Smooth muscle cell (in vitro differentiated cells): ENCODE data around the gene NTM. TPM values are rescaled to one million over a fixed set of nuclear protein-coding genes. Genes with fewer than 3 reads are reported as not detected.

Source experiments
- DNase-seq: peaks from one replicate; lab custom pipeline; 2025; ENCODE audit not compliant: unreplicated experiment; lab: John Stamatoyannopoulos, UW
- H2AFZ ChIP-seq: fragments of 200-600 bp; sonication (generic); 2 replicates; pipeline ENCODE4 v1.6.0; 2016; ENCODE audit warnings: antibody characterized with exemption, low read depth, mild to moderate bottlenecking
- H3F3A ChIP-seq: fragments of 200-600 bp; sonication (generic); 2 replicates; pipeline ENCODE4 v1.6.0; 2017; ENCODE audit warnings: antibody characterized with exemption, low read depth
- H3K27ac ChIP-seq: fragments of 200-600 bp; sonication (generic); 2 replicates; pipeline ENCODE4 v1.5.1; 2016; ENCODE audit warnings: low read depth, mild to moderate bottlenecking
- H3K27me3 ChIP-seq: fragments of 200-600 bp; sonication (generic); 2 replicates; pipeline ENCODE4 v1.6.1; 2016; ENCODE audit warnings: low read depth, mild to moderate bottlenecking
- H3K36me3 ChIP-seq: fragments of 200-600 bp; sonication (generic); 2 replicates; pipeline ENCODE4 v1.5.1; 2016; ENCODE audit warnings: low read depth
- H3K4me1 ChIP-seq: fragments of 200-600 bp; sonication (generic); 2 replicates; pipeline ENCODE4 v1.5.1; 2016; ENCODE audit warnings: low read depth
- H3K4me2 ChIP-seq: fragments of 200-600 bp; sonication (generic); 2 replicates; pipeline ENCODE4 v1.6.0; 2016; ENCODE audit warnings: mild to moderate bottlenecking
- H3K4me3 ChIP-seq: fragments of 200-600 bp; sonication (generic); 2 replicates; pipeline ENCODE4 v1.5.1; 2016; ENCODE audit warnings: mild to moderate bottlenecking
- H3K79me2 ChIP-seq: fragments of 200-600 bp; sonication (generic); 2 replicates; pipeline ENCODE4 v1.6.0; 2016; ENCODE audit warnings: low read depth, mild to moderate bottlenecking
- H3K9ac ChIP-seq: fragments of 200-600 bp; sonication (generic); 2 replicates; pipeline ENCODE4 v1.6.0; 2016; ENCODE audit warnings: low read depth
- H3K9me3 ChIP-seq: fragments of 200-600 bp; sonication (generic); replicated peaks from 2 replicates; pipeline ENCODE4 v1.5.1; 2016; ENCODE audit warnings: low read depth
- H4K20me1 ChIP-seq: fragments of 200-600 bp; sonication (generic); 2 replicates; pipeline ENCODE4 v1.6.0; 2016; ENCODE audit warnings: low read depth
- CTCF ChIP-seq: fragments of 200-600 bp; sonication (generic); IDR thresholded peaks from 2 replicates; pipeline ENCODE4 v1.5.1; 2017; ENCODE audit warnings: borderline replicate concordance, mild to moderate bottlenecking, antibody characterized with exemption; ENCODE audit not compliant: insufficient read depth, poor library complexity, severe bottlenecking
- WGBS: methylation state at CpG from one replicate; pipeline ENCODE4 v1.1.7; 2016; ENCODE audit warnings: low lambda C conversion rate; 5-methylcytosine and 5-hydroxymethylcytosine counted together
- polyA plus RNA-seq: library from polyadenylated mRNA; unstranded; fragments of >200 nt; fragmentation: Nextera tagmentation; extraction: Ambion mirVana; gene quantifications from 2 replicates; pipeline ENCODE4 v1.2.1, GENCODE V29; 2016
- total RNA-seq: library from RNA; depleted of rRNA; stranded (reverse); fragments of >200 nt; gene quantifications from 2 replicates; pipeline ENCODE4 v1.2.3, GENCODE V29; 2014

Gene NTM
- total and polyA plus RNA-seq, 2 experiments from 2014 or later = 68.9 to 123 TPM

GRCh38 chr11:132103021-132103420, 732.6 kb downstream of the NTM start:
- Histone ChIP-seq H3K4me1 (peaks cover 7% of the 10 kb centered on the region), H3K36me3 (no peaks in the 10 kb centered on the region), H3F3A (no peaks in the 10 kb centered on the region), H3K79me2 (no peaks in the 10 kb centered on the region), H3K27ac (no peak overlapping the region), H3K4me3 (no peak overlapping the region), H3K9ac (no peak overlapping the region), H3K9me3 (no peaks in the 10 kb centered on the region), H3K27me3 (no peaks in the 10 kb centered on the region), H4K20me1 (no peaks in the 10 kb centered on the region), H3K4me2 (no peak overlapping the region), H2AFZ (no peak overlapping the region)
- DNase-seq = no peak
- 92% methylated on average over 10 of the region's 10 CpGs for WGBS
- no peak for TF ChIP-seq CTCF

GRCh38 chr11:132106096-132106982, 735.9 kb downstream of the NTM start:
- no peaks in the 10 kb centered on the region for H3K79me2 ChIP-seq
- TF ChIP-seq CTCF = no peak
- H3K9me3 ChIP-seq = no peaks in the 10 kb centered on the region
- H3K4me2 ChIP-seq = no peak overlapping the region
- H3K9ac ChIP-seq = no peak overlapping the region
- no peaks in the 10 kb centered on the region for H3F3A ChIP-seq
- no peak overlapping the region for H3K4me3 ChIP-seq
- H3K36me3 ChIP-seq = no peaks in the 10 kb centered on the region
- no peak for DNase-seq
- no peaks in the 10 kb centered on the region for H3K4me1 ChIP-seq
- H2AFZ ChIP-seq = no peak overlapping the region
- no peak overlapping the region for H3K27ac ChIP-seq
- H4K20me1 ChIP-seq = no peaks in the 10 kb centered on the region
- no peaks in the 10 kb centered on the region for H3K27me3 ChIP-seq
- 89% methylated on average over 13 of the region's 13 CpGs for WGBS

- no peaks in the 10 kb centered on the region for H3K79me2 ChIP-seq
- no peaks in the 10 kb centered on the region for H4K20me1 ChIP-seq
- no peaks in the 10 kb centered on the region for H3K9me3 ChIP-seq
- H3K27me3 ChIP-seq = no peaks in the 10 kb centered on the region
- WGBS = 80% methylated on average over 2 of the region's 2 CpGs
- no peak overlapping the region for H3K9ac ChIP-seq
- no peak for TF ChIP-seq CTCF
- H3K4me3 ChIP-seq = no peak overlapping the region
- H3K4me2 ChIP-seq = peak overlapping the region; percentile 12
- H2AFZ ChIP-seq = no peak overlapping the region
- H3K27ac ChIP-seq = peak overlapping the region; percentile 10
- DNase-seq = no peak
- no peaks in the 10 kb centered on the region for H3K36me3 ChIP-seq
- peaks cover 16% of the 10 kb centered on the region for H3K4me1 ChIP-seq
- no peaks in the 10 kb centered on the region for H3F3A ChIP-seq
Measured at GRCh38 chr11:132111316-132111715, 740.9 kb downstream of the NTM start.
